SU-DHL-6 (cell line): Measurements from ENCODE around the gene GRAMD1A.

Source experiments
- H2AFZ ChIP-seq: fragments of 200-600 bp; sonication (generic); 2 replicates; pipeline ENCODE4 v1.6.1; 2014; ENCODE audit warnings: low read depth, mild to moderate bottlenecking, moderate library complexity, mixed read lengths, antibody characterized with exemption, low read length; ENCODE audit not compliant: severe bottlenecking
- H3F3A ChIP-seq: fragments of 200-600 bp; shearing (Covaris generic); 2 replicates; pipeline ENCODE4 v1.6.0; 2016; ENCODE audit warnings: antibody characterized with exemption, mild to moderate bottlenecking; ENCODE audit not compliant: insufficient read depth
- H3K27ac ChIP-seq: fragments of 200-600 bp; sonication (generic); 2 replicates; pipeline ENCODE4 v1.5.1; 2016; ENCODE audit warnings: low read depth, mild to moderate bottlenecking, low read length, moderate library complexity, mixed read lengths
- H3K27me3 ChIP-seq: fragments of 200-600 bp; sonication (generic), shearing (Covaris generic); 2 replicates; pipeline ENCODE4 v1.6.0; 2014; ENCODE audit warnings: mild to moderate bottlenecking, low read length
- H3K36me3 ChIP-seq: fragments of 200-600 bp; sonication (generic); 2 replicates; pipeline ENCODE4 v1.6.1; 2014; ENCODE audit warnings: mild to moderate bottlenecking, low read length, mixed read lengths
- H3K4me2 ChIP-seq: fragments of 300-600, 200-600 bp; shearing (Covaris generic), sonication (generic); 2 replicates; pipeline ENCODE4 v1.6.0; 2014; ENCODE audit warnings: low read length, low read depth, mild to moderate bottlenecking; ENCODE audit not compliant: poor library complexity, severe bottlenecking
- H3K4me3 ChIP-seq: fragments of 200-600 bp; sonication (generic); 2 replicates; pipeline ENCODE4 v1.5.1; 2014; ENCODE audit warnings: antibody characterized with exemption, low read length, mild to moderate bottlenecking, mixed read lengths; ENCODE audit not compliant: insufficient read depth, poor library complexity, severe bottlenecking
- H3K79me2 ChIP-seq: fragments of 200-600 bp; sonication (generic); 2 replicates; pipeline ENCODE4 v1.6.1; 2014; ENCODE audit warnings: mild to moderate bottlenecking, low read length, moderate library complexity; ENCODE audit not compliant: insufficient read depth
- H3K9ac ChIP-seq: fragments of 200-600 bp; sonication (generic); 2 replicates; pipeline ENCODE4 v1.7.0; 2014; ENCODE audit warnings: mild to moderate bottlenecking, low read length
- H3K9me2 ChIP-seq: fragments of 200-600 bp; sonication (generic); replicated peaks from 2 replicates; pipeline ENCODE4 v1.6.1; 2014; ENCODE audit warnings: low read length; ENCODE audit not compliant: insufficient read depth
- H3K9me3 ChIP-seq: fragments of 200-600 bp; sonication (generic); 2 replicates; pipeline ENCODE4 v1.6.1; 2014; ENCODE audit warnings: low read length, mixed read lengths; ENCODE audit not compliant: insufficient read depth
- H4K20me1 ChIP-seq: fragments of 200-600 bp; sonication (generic); 2 replicates; pipeline ENCODE4 v1.6.1; 2014; ENCODE audit warnings: low read depth, mild to moderate bottlenecking, antibody characterized with exemption, low read length, moderate library complexity, mixed read lengths
- CTCF ChIP-seq: fragments of 200-600 bp; sonication (generic); IDR thresholded peaks from one replicate; pipeline ENCODE4 v1.5.1; 2017; ENCODE audit warnings: antibody characterized with exemption, mild to moderate bottlenecking, low read length, moderate library complexity; ENCODE audit not compliant: insufficient read depth, poor library complexity, severe bottlenecking
- EZH2phosphoT487 ChIP-seq: fragments of 200-600 bp; sonication (generic), shearing (Covaris generic); conservative IDR thresholded peaks from 2 replicates; pipeline ENCODE4 v1.6.1; 2018; ENCODE audit warnings: mild to moderate bottlenecking, antibody characterized with exemption, low read length, moderate library complexity, mixed read lengths

Gene GRAMD1A

GRCh38 chr19:35055715-35056179, 55.6 kb downstream of the GRAMD1A start:
- H3K27me3 ChIP-seq, result no peaks in the 10 kb centered on the region
- no peaks in the 10 kb centered on the region for H3F3A ChIP-seq
- no peak overlapping the region for H2AFZ ChIP-seq
- no peaks in the 10 kb centered on the region for H4K20me1 ChIP-seq
- H3K9me2 ChIP-seq, result no peaks in the 10 kb centered on the region
- no peak overlapping the region for H3K27ac ChIP-seq
- no peak overlapping the region for H3K9ac ChIP-seq
- no peaks in the 10 kb centered on the region for H3K36me3 ChIP-seq
- TF ChIP-seq EZH2phosphoT487 (no peak), CTCF (peak; percentile 53)
- no peak overlapping the region for H3K4me3 ChIP-seq
- H3K79me2 ChIP-seq, result no peaks in the 10 kb centered on the region
- no peaks in the 10 kb centered on the region for H3K9me3 ChIP-seq
- no peak overlapping the region for H3K4me2 ChIP-seq

- no peak overlapping the region for H2AFZ ChIP-seq
- no peak overlapping the region for H3K9ac ChIP-seq
- H3K4me2 ChIP-seq, result no peak overlapping the region
Measured at GRCh38 chr19:35056513-35057063, 56.5 kb downstream of the GRAMD1A start.

GRCh38 chr19:35058370-35058769, 58.2 kb downstream of the GRAMD1A start:
- no peaks in the 10 kb centered on the region for H3K9me2 ChIP-seq
- H2AFZ ChIP-seq, result no peak overlapping the region
- no peak for TF ChIP-seq EZH2phosphoT487
- no peak for TF ChIP-seq CTCF

More at GRCh38 chr19:35056513-35057063, 56.5 kb downstream of the GRAMD1A start:
- no peaks in the 10 kb centered on the region for H3K9me3 ChIP-seq
- H3F3A ChIP-seq, result no peaks in the 10 kb centered on the region
- H3K36me3 ChIP-seq, result no peaks in the 10 kb centered on the region
- no peaks in the 10 kb centered on the region for H3K27me3 ChIP-seq
- H3K4me3 ChIP-seq, result no peak overlapping the region
- H3K27ac ChIP-seq, result no peak overlapping the region
- H3K79me2 ChIP-seq, result no peaks in the 10 kb centered on the region
- TF ChIP-seq CTCF (no peak), EZH2phosphoT487 (no peak)
- H3K9me2 ChIP-seq, result no peaks in the 10 kb centered on the region
- H4K20me1 ChIP-seq, result no peaks in the 10 kb centered on the region

More at GRCh38 chr19:35058370-35058769, 58.2 kb downstream of the GRAMD1A start:
- no peaks in the 10 kb centered on the region for H4K20me1 ChIP-seq
- H3K79me2 ChIP-seq, result no peaks in the 10 kb centered on the region
- no peak overlapping the region for H3K4me2 ChIP-seq
- H3K27ac ChIP-seq, result no peak overlapping the region
- no peak overlapping the region for H3K4me3 ChIP-seq
- H3K36me3 ChIP-seq, result no peaks in the 10 kb centered on the region
- H3K9me3 ChIP-seq, result no peaks in the 10 kb centered on the region
- H3K27me3 ChIP-seq, result no peaks in the 10 kb centered on the region
- no peaks in the 10 kb centered on the region for H3F3A ChIP-seq
- H3K9ac ChIP-seq, result no peak overlapping the region
